ENCODE results near the gene FOXM1. TPM values are rescaled to one million over a fixed set of nuclear protein-coding genes. Genes with fewer than 3 reads are reported as not detected.
"Not testable (repeated sequence)": the region's sequence is repeated elsewhere in the genome, so short reads cannot be mapped to it uniquely, and the experiment has no call there.

The FOXM1 gene
- total RNA-seq, 1 experiment from 2014 or later: 32.9 TPM

DNA sequence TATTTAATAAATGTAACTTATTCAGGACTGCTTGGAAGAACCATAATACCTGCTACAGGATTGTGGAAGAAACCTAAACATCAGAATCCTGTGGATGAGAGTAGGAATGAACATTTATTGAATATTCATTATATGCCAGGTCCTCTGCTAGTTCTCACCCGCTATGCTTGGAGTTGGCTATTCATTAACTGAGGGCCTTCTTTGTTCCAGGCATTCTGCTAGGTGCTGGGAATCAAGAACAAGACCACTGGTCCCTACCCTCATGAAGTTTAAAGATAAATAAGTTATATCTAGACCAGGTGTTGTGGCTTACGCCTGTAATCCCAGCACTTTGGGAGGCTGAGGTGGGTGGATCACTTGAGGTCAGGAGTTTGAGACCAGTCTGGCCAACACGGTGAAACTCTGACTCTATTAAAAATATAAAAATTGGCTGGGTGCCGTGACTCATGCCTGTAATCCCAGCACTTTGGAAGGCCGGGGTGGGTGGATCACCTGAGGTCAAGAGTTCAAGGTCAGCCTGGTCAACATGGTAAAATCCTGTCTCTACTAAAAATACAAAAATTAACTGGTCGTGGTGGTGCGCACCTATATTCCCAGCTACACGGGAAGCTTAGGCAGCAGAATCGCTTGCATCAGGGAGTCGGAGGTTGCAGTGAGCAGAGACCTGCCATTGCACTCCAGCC lies 9.9 kb upstream of the FOXM1 start:
- DNase-seq (ENCODE audit: low spot score): no peak

DNA sequence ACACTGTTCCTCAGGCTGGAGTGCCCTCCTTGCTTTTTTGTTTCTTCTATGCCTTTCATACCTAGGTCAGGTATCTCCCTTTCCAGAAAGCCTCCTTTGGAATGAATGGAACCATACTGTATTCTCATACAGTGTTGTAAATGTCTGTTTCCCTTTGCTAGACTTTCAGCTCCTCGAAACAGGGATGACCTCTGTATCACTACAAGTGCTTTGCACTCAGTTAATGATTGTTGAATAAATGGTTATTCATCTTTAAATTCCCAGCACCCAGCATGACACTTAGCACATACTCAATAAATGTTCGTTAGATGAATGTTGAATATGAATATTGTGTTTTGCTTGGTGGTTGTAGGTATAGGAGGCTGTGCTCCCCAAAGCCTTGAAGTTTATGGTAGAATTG lies 7.8 kb upstream of the FOXM1 start:
- DNase-seq (ENCODE audit: low spot score): no peak

DNA sequence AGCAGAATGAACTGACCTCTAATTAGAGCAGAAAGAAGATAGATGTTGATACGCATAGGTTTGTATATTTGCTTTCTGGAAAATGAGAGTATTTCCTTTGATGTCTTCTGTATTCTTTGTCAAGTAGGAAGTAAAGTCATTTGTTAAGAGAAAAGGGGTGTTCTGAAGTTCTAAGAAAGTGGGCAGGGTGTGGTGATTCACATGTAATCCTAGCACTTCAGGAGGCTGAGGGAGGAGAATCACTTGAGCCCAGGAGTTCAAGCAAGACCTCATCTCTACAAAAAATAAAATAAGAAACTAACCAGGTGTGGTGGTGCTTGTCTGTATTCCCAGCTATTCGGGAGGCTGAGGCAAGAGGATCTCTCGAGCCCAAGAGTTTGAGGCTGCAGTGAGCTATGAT lies 2.9 kb upstream of the FOXM1 start:
- no peak for DNase-seq (ENCODE audit: low spot score)

GRCh38 chr12:2877953-2878732 lies 1.2 kb upstream of the FOXM1 start:
- no peak for DNase-seq (ENCODE audit: low spot score)

GRCh38 chr12:2876431-2877046 lies 435 bp downstream of the FOXM1 start:
- DNase-seq (ENCODE audit: low spot score): peak; percentile 15

DNA sequence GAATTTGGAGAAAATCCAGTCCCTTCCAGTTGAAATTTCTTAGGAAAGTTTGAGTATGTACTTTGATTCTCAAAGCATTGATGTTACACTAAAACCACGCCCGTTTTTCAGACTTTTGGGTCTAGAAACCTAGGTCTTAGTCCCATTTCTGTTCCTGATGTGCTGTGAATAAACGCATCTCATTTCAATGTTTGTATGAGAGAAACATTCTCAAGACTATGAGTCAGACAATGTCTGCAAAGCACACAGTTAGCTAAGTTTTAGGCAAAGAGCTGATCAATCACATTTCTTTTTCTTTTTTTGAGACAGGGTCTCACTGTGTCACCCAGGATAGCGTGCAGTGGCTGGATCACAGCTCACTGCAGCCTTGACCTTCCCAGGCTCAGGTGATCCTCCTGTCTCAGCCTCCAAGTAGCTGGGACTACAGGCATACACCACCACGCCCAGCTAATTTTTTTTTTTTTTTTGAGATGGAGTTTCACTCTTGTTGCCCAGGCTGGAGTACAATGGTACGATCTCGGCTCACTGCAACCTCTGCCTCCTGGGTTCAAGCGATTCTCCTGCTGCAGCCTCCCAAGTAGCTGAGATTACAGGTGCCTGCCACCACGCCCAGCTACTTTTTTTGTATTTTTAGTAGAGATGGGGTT lies 7.9 kb downstream of the FOXM1 start:
- not testable (repeated sequence) for DNase-seq (ENCODE audit: low spot score)

- DNase-seq (ENCODE audit: low spot score): no peak
These were observed 12.8 kb downstream of the FOXM1 start for GRCh38 chr12:2864198-2864597.

- not testable (repeated sequence) for DNase-seq (ENCODE audit: low spot score)
These were observed 13.6 kb downstream of the FOXM1 start for GRCh38 chr12:2863402-2863801.

- no peak for DNase-seq (ENCODE audit: low spot score)
These were observed 14.1 kb downstream of the FOXM1 start for GRCh38 chr12:2862876-2863275.

DNA sequence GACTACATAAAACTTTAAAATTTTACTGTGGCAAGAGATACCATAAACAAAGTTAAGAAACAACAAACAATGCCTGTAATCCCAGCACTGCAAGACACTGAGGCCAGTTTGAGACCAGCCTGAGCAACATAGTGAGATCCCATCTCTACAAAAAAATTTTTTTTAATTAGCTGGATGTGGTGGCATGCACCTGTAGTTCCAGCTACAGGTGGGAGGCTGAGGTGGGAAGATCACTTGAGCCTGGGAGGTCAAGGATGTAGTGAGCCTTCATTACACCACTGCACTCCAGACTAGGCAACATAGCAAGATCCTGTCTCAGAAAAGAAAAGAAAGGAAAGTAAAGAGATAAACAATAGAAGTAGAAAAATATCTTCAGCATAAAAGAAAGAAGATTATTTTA lies 16.8 kb downstream of the FOXM1 start:
- DNase-seq (ENCODE audit: low spot score): no peak

DNA sequence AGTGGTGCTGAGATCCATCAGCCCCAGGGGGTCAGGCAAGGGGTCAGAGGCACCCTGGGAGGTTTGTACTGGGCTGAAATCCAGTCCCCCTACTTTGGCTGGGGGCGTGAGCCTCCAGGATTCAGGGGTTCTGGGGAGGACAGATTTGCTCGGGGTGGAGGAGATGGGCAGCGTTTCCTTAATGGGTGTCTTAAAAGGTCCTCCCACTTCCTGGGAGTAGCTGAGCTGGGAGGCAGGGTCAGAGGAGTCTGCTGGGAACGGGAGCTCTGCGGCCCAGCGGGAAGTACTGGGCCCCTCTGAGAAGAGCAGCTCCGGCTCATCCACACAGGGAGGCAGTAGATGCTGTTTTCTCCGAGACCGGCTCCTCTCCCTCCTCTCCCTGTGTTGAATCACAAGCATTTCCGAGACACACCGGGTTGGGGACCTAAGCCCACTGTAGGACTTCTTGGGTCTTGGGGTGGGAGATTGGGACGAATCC lies 18.0 kb downstream of the FOXM1 start:
- DNase-seq (ENCODE audit: low spot score): no peak

- no peak for DNase-seq (ENCODE audit: low spot score)
These were observed 18.6 kb downstream of the FOXM1 start for GRCh38 chr12:2858334-2858733.

- DNase-seq (ENCODE audit: low spot score): no peak
These were observed 19.4 kb downstream of the FOXM1 start for GRCh38 chr12:2857576-2857975.

DNA sequence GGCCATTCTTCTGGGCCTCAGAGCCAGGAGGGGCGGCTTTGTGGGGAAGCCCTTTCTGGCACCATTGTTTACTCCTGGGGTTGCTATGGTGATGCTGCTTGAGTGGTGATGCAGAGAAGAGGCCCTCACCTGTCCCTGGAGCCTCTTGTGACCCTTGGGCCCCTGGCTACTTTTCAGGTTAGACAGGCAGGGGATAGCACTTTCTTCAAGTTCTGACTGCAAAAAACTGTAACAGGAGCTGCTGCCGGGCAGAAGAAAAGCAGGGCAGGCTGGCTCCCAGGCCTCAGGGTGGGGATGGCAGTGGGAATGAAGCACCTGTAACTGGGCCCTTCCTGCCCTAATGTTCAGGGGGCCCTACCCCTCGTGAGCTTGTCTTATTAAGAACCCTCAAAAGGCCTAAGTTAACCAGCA lies 19.9 kb downstream of the FOXM1 start, which contains the start of gene TEX52:
TEX52 (minus strand) TSS at position 19 of the 411 bp plus-strand sequence; CDS start at position 6, 13 bp downstream.
- DNase-seq (ENCODE audit: low spot score): no peak

DNA sequence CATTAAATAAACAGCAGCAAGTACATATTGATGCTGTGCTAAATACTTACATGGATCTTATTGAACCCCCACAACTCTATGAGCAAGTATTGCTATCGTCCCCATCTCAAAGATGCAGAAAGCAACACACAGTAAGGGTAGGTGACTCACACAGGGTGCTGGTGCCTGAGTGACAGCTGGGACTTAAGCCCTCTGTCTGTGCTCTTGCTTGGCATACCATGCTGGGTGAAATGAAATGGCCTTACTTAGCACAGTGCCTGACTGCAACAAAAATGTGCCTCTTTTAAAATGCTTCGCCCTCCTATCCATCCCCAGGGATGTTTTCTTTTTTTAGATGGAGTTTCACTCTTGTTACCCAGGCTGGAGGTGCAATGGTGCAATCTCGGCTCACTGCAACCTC lies 20.9 kb downstream of the FOXM1 start:
- peak; percentile 10 for DNase-seq (ENCODE audit: low spot score)

- DNase-seq (ENCODE audit: low spot score): no peak
These were observed 21.4 kb downstream of the FOXM1 start for GRCh38 chr12:2855546-2855945.

DNA sequence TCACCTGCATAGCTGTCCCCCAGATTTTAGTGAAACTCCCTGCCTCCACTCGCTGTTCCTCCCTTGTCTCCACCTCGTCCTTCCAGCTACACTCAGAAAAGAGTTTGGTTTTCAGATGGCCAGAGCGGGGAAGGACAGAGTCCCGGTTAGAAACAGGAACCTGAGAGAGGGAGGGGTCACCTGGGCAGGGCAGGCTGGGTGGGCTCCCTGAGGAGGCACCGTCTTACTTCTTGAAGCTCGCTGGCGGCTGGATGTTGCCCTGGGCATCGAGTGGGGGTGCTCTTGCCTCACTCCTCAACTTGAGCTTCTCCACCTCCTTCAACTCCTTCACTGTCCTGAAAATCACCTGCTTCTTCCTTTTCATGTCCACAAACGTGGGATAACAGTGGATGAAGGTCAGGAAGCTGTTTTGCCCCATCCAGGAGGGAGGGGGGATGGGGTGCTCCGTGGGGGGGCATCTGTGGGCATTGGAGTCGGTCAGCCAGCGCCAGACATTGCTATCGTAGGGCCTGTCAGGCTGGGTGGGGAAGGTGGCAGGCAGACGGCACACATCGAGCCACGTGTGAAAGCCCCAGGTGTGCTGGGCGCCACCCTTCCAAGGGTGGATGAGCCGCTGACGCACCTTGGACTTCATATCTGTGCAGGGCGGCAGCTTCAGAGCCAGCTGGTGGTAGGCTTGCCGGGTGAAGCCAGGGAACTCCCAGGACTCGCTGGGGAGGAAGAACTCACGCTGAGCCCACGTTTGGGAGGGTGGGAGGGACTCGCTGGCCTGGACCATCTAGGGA lies 22.1 kb downstream of the FOXM1 start:
- no peak for DNase-seq (ENCODE audit: low spot score)

- peak; percentile 62 for DNase-seq (ENCODE audit: low spot score)
These were observed 23.3 kb downstream of the FOXM1 start for GRCh38 chr12:2853626-2854025.

DNA sequence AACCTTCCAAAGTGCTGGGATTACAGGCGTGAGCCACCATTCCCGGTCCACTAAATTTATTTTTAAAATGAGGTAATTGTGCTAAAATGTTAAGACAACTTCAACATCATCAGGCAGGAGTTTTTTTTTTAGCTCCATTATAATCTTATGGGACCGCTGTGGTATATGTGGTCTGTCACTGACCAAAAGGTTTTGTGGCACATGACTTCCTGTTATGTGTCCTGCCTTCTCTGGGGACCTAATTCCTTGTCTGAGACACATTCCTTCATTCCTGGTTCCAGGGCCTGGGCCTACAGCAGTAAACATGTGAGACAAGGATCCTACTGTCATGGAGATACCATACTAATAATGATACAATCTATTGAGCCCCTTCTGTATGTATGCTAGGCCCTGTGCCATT lies 25.0 kb downstream of the FOXM1 start:
- DNase-seq (ENCODE audit: low spot score): no peak

- DNase-seq (ENCODE audit: low spot score): no peak
These were observed 31.7 kb downstream of the FOXM1 start for GRCh38 chr12:2845280-2845679.

DNA sequence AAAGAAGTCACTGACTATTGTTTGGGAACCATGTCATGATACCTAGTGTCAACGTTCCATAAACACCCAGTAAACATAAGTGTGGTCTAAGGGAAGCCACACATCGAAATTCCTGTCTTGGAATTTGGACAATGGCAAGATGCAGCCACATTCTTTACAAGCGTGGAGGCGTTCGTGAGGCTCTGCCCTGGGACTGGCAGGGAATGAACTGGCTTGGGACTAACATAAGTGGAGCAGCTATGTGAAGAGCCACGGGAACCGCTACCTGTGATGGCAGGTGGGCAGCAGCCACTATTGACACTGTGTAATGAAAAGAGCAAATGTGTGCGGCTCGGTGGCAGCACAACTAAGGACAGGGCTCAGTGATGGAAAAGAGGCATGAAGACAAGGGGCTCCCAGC lies 32.2 kb downstream of the FOXM1 start:
- DNase-seq (ENCODE audit: low spot score): no peak

Data from A172 (cell line).